Endodermal cell (in vitro differentiated cells): ENCODE data around the gene BEND5. TPM values are rescaled to one million over a fixed set of nuclear protein-coding genes. Genes with fewer than 3 reads are reported as not detected.

Experiments used
- DNase-seq: peaks from one replicate; pipeline ENCODE4 v3.0.0-alpha.2; 2017
- H3K27ac ChIP-seq: 2 replicates; pipeline ENCODE4 v1.5.1; 2013; ENCODE audit warnings: mild to moderate bottlenecking, low read depth, low read length, moderate library complexity
- H3K27me3 ChIP-seq: 2 replicates; pipeline ENCODE4 v1.6.1; 2013; ENCODE audit warnings: mild to moderate bottlenecking, low read length, moderate library complexity; ENCODE audit not compliant: insufficient read depth, control insufficient read depth, poor library complexity, severe bottlenecking
- H3K36me3 ChIP-seq: 2 replicates; pipeline ENCODE4 v1.7.0; 2013; ENCODE audit warnings: mild to moderate bottlenecking, low read length, moderate library complexity; ENCODE audit not compliant: control insufficient read depth, insufficient read depth
- H3K4me1 ChIP-seq: one replicate; pipeline ENCODE4 v1.7.0; 2013; ENCODE audit warnings: low read length; ENCODE audit not compliant: control insufficient read depth, insufficient read depth
- H3K4me3 ChIP-seq: 2 replicates; pipeline ENCODE4 v1.5.1; 2013; ENCODE audit warnings: mild to moderate bottlenecking, low read length, moderate library complexity
- H3K9ac ChIP-seq: 2 replicates; pipeline ENCODE4 v1.6.1; 2013; ENCODE audit warnings: mild to moderate bottlenecking, low read length, moderate library complexity; ENCODE audit not compliant: poor library complexity, severe bottlenecking; ENCODE audit errors: extremely low read depth
- H3K9me3 ChIP-seq: 2 replicates; pipeline ENCODE4 v1.6.1; 2013; ENCODE audit warnings: mild to moderate bottlenecking, low read length, moderate library complexity; ENCODE audit not compliant: control insufficient read depth
- H3K27ac Mint-ChIP-seq: 2 replicates; pipeline ENCODE4 v1.8.0; 2020; ENCODE audit warnings: mixed read lengths
- H3K27me3 Mint-ChIP-seq: 2 replicates; pipeline ENCODE4 v1.8.0; 2021; ENCODE audit warnings: mild to moderate bottlenecking, mixed read lengths; ENCODE audit not compliant: insufficient read depth
- H3K36me3 Mint-ChIP-seq: 2 replicates; pipeline ENCODE4 v1.8.0; 2020; ENCODE audit warnings: low read depth, mixed read lengths
- H3K4me1 Mint-ChIP-seq: 2 replicates; pipeline ENCODE4 v1.8.0; 2020; ENCODE audit warnings: mixed read lengths
- H3K4me3 Mint-ChIP-seq: 2 replicates; pipeline ENCODE4 v1.8.0; 2020; ENCODE audit warnings: mild to moderate bottlenecking, moderate library complexity, mixed read lengths
- H3K9me3 Mint-ChIP-seq: 2 replicates; pipeline ENCODE4 v1.8.0; 2020; ENCODE audit warnings: mild to moderate bottlenecking, mixed read lengths
- CTCF ChIP-seq: fragments of 200-600 bp; sonication (generic); conservative IDR thresholded peaks from 2 replicates; pipeline ENCODE4 v1.5.0; 2021; ENCODE audit warnings: antibody characterized with exemption, mild to moderate bottlenecking
- WGBS, 2 experiments: methylation state at CpG; one replicate each; pipeline versions ENCODE4 v1.1.5 to v1.1.7; 2013; ENCODE audit warnings: missing lambda C conversion rate in 2 of 2, mixed read lengths in 1 of 2; ENCODE audit not compliant: insufficient coverage in 1 of 2, insufficient read length in 1 of 2; 5-methylcytosine and 5-hydroxymethylcytosine counted together
- total RNA-seq, 2 donors: library from RNA; stranded (reverse); fragmentation: NEBNext Ultra II Directional in 1 of 2; extraction: Animal tissue kit (Norgen Biotek cat#: 25700) in 1 of 2; gene quantifications; 2 replicates in 1 of 2; 3 replicates in 1 of 2; pipeline ENCODE4 v1.2.1, GENCODE V29; 2021

BEND5 gene
- total RNA-seq, 2 donors from 2014 or later: 5.9 to 6.1 TPM

- Histone ChIP-seq H3K4me3 (no peak overlapping the region), H3K27ac (no peak overlapping the region), H3K36me3 (no peaks in the 10 kb centered on the region), H3K9ac (no peak overlapping the region), H3K27me3 (no peaks in the 10 kb centered on the region), H3K9me3 (no peaks in the 10 kb centered on the region), H3K4me1 (no peaks in the 10 kb centered on the region)
- Mint-ChIP-seq H3K9me3 (no peaks in the 10 kb centered on the region), H3K27ac (no peak overlapping the region), H3K4me1 (no peaks in the 10 kb centered on the region), H3K36me3 (no peaks in the 10 kb centered on the region), H3K27me3 (no peaks in the 10 kb centered on the region), H3K4me3 (no peak overlapping the region)
- TF ChIP-seq CTCF: no peak
- 91 to 100% methylated on average over 4 of the region's 4 CpGs for WGBS, 2 experiments
- no peak for DNase-seq
Measured at GRCh38 chr1:48718705-48719104, 58.0 kb downstream of the BEND5 start.

GRCh38 chr1:48718116-48718630 is 58.5 kb downstream of the BEND5 start:
- Mint-ChIP-seq H3K4me1 (no peaks in the 10 kb centered on the region), H3K9me3 (no peaks in the 10 kb centered on the region), H3K36me3 (no peaks in the 10 kb centered on the region), H3K27ac (no peak overlapping the region), H3K4me3 (no peak overlapping the region), H3K27me3 (no peaks in the 10 kb centered on the region)
- DNase-seq: no peak
- no peak overlapping the region for H3K4me3 ChIP-seq
- peak; percentile 36 for TF ChIP-seq CTCF
- H3K4me1 ChIP-seq: no peaks in the 10 kb centered on the region
- no peaks in the 10 kb centered on the region for H3K36me3 ChIP-seq
- no peak overlapping the region for H3K9ac ChIP-seq
- no peaks in the 10 kb centered on the region for H3K9me3 ChIP-seq
- no peaks in the 10 kb centered on the region for H3K27me3 ChIP-seq
- no peak overlapping the region for H3K27ac ChIP-seq

GRCh38 chr1:48717082-48717481 is 59.6 kb downstream of the BEND5 start:
- DNase-seq: no peak
- no peaks in the 10 kb centered on the region for H3K36me3 Mint-ChIP-seq
- no peak overlapping the region for H3K4me3 ChIP-seq
- no peak overlapping the region for H3K9ac ChIP-seq
- no peaks in the 10 kb centered on the region for H3K9me3 ChIP-seq
- no peak for TF ChIP-seq CTCF
- no peak overlapping the region for H3K27ac Mint-ChIP-seq
- no peaks in the 10 kb centered on the region for H3K4me1 ChIP-seq
- H3K27me3 ChIP-seq: no peaks in the 10 kb centered on the region
- 93 to 100% methylated on average over 1 of the region's 1 CpG for WGBS, 2 experiments
- H3K9me3 Mint-ChIP-seq: no peaks in the 10 kb centered on the region
- no peaks in the 10 kb centered on the region for H3K36me3 ChIP-seq
- no peaks in the 10 kb centered on the region for H3K27me3 Mint-ChIP-seq
- no peak overlapping the region for H3K27ac ChIP-seq
- no peaks in the 10 kb centered on the region for H3K4me1 Mint-ChIP-seq
- H3K4me3 Mint-ChIP-seq: no peak overlapping the region
